HG03521 (cell line): Measurements from ENCODE around the gene ADGRG7.

ENCODE experiments used
- ATAC-seq: cut with Tn5 transposase; IDR thresholded peaks from one replicate; pipeline ENCODE4 v1.9.1; 2021; ENCODE audit warnings: mild to moderate bottlenecking, moderate library complexity; ENCODE audit not compliant: unreplicated experiment

Gene ADGRG7

DNA sequence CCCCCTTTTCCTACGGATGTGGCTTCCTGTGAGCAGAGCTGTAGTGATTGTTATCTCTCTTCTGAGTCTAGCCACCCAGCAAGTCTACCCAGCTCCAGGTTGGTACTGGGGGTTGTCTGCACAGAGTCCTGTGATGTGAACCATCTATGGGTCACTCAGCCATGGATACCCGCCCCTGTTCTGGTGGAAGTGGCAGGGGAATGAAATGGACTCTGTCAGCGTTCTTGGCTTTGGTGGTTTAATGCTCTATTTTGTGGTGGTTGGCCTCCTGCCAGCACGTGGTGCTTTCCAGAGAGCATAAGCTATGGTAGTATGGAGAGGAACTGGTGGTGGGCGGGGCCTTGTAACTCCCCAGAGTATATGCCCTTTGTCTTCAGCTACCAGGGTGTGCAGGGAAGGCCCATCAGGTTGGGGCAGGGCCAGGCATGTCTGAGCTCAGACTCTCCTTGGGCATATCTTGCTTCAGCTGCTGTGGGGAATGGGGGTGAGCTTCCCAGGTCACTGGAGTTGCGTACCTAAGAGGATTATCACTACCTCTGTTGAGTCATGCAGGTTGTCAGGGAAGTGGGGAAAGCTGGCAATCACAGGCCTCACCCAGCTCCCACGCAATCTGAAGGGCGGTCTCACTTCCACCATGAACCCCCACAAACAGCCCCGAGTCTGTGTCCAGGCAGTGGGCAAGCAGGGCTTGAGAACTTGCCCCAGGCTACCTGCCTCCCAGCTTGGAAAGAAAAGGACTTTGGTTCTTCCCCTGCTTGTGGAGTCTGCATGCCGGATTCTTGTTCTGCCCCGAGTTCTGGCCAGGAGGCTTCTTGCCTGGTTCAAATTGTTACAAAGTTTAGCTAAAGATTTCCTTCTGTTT, 9.0 kb upstream of the ADGRG7 start:
- no peak for ATAC-seq

DNA sequence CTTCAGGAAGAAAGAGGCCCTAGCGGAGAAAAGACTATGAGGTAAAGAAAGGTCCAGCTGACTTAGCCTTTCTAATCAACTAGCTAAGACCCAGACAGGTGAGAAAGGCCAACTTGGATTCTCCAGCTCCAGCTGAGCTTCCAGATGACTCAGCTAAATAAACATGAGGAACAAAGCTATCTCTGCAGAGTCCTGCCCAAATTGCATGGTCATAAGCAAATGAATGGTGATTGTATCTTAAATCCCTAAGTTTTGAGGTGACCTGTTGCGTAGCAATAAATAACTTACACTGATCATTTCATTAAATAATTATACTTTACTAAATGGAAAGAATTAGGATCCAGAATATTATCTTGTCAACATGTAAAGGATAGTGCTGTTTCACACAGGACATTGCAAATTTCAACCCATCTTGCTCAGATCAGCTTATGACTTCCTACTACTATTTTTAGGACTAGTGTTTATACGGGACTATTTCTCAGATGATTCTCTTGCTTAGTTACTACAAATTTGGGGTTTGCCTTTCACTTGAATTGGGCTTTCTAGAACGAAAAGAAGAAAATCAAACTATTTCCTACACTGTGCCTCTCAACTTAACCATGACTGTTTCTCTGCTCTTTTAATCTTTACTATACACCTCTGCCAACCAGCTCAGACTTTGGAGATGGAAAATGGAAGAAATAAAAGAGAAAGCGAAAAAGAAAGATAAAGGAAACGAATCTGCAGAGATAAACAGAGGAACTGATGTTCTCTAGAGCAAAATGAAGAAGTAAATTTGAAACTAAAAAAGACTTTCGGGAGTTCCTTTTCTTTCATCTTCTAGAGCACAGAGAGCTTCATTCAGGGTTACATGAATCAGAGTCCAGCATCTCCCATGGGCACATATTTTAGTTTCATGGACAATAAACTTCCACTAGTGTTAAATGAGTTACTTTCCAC, 6.6 kb upstream of the ADGRG7 start:
- ATAC-seq, result peak; percentile 31

DNA sequence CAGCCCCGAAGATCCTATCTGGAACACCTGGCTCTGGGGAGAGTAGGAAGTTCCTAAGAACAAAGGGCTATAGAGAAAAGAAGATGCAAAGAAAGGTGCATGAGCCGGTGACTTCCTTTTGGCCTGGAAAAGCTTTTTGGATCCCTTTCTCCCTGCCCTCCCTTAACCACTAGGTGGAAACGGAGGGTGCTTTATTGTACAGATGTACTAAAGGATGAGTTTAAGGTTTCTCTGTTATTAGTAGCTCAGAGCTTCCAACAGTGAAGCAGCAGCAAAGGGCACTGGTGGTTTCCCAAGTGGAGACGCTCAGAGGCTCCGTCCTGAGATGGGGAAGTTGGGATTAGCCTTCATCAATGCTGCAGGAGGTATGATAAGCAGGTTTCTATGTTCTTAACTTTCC, 5.9 kb upstream of the ADGRG7 start:
- ATAC-seq, result peak; percentile 34

DNA sequence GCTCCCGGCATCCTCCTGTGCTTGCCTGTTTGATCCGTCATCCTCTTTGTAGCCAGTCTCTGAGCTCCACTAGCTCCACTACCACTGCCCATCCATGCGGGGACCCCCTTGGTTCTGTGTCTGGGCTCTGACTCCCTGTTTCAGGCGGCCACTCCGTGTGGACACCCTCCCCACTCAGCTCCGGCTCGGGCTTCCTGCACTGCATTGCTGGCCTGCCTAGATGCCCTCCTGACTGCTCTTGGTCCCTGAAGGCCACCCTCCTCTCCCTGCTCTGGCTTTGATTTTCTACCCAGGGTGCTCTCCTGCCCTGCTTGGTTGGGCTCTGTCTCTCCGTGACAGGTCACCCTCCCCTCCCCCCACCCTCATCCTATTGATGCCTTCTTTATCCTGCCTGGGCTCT, 4.0 kb upstream of the ADGRG7 start:
- ATAC-seq, result no peak

DNA sequence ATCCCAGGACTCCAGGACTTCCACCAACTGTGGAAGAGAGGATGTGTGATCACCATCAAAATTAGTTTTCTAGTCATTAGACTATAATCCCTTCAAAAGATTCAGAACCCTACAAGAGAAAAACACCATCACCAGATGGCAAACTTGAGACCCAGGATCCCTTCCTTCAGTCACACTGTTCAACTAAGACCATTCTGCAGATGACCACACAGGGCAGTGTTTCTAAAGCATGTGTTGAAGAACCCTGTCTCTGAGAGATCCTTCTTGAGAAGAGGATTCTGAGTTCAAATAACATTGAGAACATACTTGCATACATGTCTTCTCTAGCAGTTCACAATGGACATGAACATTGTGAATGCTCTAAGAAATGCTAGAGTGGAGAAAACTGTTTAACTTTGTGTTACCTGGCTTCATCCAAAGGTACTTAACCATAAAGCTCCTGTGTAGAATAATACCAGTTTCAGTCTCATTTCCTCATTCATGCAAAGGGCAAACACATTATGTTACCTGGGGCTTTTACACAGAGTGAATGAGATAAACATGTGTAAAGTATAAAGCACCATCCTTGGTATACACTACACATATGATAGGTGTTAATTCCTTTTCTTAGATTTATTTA, 2.4 kb upstream of the ADGRG7 start:
- ATAC-seq, result peak; percentile 75

DNA sequence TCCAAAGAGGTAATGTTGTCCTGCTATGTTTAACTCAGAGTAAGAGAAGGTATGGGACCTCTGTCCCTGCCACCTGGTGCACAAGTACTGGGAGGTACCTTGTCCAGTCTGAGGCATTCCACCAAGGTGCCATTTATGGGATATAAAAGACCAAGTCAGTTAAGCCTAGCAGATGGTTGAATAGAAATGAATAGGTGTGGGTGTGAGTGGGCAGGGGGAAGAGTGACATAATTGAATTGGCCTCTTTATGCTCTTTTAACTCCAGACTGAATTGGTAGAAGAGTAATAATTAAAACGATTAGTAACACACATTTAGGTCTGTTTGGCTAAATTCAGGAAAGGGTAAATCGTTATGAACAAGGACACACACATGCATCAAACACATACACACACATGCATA, 562 bp downstream of the ADGRG7 start:
- ATAC-seq, result no peak

DNA sequence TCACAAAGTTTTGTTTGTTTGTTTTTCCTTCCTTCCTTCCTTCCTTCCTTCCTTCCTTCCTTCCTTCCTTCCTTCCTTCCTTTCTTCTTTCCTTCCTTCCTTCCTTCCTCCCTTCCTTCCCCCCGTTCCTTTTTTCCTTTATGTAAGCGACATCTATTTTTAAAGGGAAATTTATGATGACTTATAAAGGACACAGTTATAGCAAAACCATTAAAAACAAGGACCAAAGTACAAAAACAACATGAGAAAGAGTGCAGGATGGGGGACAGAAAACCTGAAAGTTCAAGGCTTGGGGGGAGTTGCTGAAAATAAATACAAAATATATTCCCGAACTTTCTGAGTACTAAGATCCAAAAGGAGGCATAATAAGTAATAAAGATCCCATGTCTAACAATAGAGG, 1.8 kb downstream of the ADGRG7 start:
- ATAC-seq, result no peak

DNA sequence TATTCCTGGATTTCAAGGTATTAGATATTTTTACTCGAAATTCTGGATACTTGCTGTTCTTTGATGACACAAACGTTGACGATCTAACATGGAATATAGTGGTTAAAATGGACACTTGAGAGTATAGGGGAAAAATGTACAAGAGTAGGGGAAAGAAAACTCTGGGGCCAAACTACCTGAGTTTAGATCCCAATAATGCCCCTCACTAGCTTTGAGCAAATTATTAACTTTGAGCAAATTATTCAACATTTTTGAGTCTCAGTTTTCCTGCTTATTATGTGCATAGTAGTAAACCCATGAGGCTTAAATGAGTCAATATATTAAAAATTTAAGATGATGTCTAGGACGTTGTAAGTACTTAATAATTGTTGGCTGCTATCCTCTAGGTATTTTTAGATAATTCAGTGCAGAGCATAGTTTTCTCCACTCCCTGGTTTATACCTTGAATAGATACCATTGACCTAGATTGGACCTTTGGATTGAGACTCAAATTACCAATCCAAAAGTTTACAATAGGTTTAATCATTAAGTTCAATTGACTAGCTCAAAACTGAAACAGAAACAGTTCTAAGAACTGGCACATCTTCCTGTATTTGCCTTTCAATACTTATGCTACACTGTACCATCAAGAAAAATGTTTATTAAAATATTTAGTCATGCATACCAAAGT, 4.5 kb downstream of the ADGRG7 start:
- ATAC-seq, result no peak

DNA sequence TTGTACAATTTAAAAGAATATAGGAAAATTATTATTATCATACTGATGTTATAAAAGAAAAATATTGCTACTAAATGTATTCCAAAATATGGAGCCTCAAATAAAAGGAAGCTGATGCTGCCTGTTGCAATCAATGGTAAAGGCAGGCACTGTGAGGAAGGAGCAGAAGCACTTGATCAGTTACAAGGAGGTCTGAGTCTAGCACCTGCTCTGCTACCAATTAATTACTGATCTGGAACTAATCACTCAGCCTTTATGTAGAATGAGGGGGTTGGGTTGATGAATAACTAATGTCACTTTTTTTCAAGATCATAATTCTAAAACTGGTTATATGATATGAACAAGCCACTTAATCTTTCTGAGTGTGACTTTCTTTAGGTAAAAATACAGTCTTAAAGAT, 5.5 kb downstream of the ADGRG7 start:
- no peak for ATAC-seq

DNA sequence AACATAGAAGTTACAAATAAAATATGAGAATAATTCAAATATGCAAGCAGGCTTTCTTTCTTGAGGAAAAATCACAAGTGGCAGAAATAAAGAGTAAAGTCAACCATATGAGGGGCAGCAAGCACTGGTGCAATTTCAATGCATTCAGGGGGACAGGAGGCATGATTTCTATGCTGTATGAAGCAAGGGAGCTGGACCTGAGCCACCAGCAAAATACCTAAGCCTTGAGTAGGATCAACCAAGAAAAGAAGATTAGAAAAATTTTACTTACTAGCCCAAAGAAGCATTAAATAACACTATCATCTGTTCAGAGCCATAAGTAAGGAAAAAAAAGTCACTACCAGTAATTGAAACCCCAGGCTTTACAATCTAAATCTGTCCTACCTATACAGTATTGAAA, 6.3 kb downstream of the ADGRG7 start:
- ATAC-seq, result no peak

DNA sequence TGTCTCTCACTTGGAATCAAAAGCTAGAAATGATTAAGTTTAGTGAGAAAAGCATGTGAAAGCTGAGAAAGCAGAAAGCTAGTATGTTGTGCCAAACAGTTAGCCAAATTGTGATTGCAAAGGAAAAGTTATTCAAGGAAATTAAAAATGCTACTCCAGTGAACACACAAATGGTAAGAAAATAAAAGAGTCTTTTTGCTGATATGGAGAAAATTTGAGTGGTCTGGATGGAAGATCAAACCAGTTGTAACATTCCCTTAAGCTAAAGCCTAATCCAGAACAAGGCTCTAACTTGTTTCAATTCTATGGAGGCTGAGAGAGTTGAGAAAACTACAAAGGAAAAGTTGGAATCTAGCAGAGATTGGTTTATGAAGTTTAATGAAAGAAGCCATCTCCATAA, 11.8 kb downstream of the ADGRG7 start:
- ATAC-seq, result no peak

DNA sequence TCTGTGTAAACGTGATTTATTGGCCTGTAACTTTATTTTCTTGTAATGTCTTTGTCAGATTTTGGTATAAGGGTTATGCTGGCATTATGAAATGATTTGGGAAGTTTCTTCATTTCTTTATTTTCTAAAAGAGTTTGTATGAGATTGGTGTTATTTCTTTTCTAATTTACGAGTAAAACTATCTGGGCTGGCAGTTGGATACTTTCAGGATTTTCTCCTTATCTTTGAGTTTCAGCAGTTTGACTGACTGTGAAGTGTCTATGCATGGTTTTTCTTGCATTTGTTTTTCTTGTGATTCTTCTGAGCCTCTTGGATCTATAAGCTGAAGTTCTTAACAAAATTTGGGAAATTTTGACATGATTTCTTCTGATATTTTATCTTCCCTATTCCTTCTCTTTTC, 18.1 kb downstream of the ADGRG7 start:
- no peak for ATAC-seq

DNA sequence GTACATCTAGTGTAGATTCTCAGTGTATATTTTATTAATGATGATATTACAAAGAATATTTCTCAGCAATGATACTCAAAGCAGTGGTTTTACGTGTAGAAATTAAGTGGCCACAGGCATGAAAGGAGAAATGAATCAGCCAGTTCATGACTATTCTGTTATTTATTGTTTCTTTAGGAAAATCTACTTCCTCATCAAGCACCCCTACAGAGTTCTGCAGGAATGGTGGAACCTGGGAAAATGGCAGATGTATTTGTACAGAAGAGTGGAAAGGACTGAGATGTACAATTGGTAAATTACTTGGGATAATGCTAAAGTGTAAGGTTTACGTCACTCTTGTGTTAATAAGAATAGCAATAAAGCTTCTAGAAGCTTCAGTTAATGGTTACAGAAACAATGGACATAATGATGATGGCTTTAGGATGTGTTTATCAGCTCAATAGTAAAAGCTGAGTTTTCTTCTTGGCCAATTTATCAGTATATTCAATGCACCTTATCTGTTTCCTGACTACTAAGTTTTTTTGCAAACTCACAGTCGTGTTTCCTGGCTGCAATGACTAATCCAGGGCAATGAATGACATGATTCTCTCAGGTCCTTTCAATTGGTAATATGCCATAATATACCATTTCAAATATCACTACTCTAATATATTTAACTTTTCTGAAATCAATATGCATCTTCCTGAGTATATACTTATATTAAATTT, 20.2 kb downstream of the ADGRG7 start:
- ATAC-seq, result no peak

DNA sequence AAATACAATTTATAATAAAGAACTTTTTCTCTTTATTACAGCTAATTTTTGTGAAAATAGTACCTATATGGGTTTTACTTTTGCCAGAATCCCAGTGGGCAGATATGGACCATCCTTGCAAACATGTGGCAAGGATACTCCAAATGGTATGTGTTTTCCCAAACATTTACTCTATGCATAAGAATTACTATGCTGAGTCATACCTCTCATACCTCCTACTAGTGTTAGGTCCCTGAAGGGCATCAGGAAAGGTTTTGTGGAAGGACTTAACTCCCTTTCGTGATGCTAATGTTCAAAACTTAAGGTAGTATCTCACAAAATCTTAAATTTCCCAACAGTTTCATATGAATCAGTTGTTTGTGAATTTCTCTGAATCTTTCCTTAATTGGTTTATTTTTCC, 21.3 kb downstream of the ADGRG7 start:
- ATAC-seq, result no peak

DNA sequence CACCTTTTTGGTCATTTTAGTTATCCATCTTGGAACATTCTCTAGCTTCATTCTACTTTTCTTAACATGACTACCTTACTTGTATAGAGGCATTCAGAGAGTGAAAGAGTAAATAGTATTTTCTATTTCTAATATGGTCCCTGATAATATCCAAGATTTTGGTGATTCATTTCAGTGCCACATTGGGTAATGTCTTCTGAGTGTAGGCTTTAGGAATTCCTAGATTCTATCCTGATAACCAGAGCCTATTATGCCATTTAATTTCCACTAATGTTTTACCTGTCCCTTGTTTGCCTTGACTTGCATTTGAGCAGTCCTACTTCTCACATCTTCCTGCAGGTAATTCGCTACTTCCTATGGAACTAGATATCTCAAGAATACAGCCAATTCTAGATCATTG, 21.8 kb downstream of the ADGRG7 start:
- ATAC-seq, result no peak

DNA sequence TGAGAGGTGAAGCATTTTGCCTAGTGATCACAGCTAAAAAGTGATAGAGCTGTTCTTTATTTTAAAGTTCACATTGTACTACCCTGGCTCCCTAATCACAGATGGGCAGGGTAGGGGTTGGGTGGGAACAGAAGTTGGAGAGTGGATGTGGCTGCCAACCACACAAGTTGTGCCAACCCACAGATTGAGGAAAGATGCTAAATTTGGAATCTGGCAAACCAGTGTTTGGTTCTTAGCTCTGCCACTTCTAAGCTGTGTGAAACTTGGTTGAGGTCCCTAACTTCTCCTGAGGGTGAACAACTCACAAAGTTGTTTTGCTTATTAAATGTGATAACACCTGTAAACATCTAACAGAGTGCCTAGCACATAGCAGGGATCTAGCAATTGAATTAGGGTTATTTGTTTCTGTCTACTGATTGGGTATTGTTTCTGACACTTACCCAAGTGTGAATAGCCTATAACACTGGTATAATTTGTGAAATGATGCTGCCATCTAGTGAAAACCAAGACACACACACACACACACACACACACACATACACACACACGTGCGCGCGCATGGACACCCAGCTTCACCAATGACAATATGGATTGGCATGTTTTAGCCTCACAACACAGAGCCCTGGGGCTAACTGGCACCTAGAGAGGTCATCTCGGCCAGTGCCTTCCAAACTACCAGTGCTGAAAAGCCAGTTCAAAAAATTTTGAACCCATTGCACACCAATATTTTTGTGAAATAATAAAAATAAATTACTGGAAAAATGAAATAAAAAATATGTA, 25.3 kb downstream of the ADGRG7 start:
- ATAC-seq, result no peak

DNA sequence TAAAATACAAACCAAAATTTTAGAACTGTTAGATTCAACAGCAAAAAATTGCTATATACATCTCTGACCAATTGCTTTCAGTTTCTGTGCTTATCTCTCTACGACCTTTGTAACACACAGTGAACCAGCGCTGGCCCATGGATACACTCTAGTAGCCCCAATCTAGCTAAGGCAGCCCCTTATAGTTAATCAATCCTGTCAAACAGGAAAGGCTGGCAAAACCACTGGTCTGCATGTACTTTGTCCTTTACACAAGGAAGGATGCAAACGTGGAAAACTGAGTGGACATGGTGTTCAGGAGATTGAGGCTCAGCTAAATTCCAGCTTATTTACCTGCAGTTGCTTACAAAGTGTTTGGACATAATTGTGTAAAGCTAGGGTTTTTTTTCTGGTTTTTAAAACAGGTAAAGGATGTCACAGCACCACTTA, 25.9 kb downstream of the ADGRG7 start:
- ATAC-seq, result no peak

DNA sequence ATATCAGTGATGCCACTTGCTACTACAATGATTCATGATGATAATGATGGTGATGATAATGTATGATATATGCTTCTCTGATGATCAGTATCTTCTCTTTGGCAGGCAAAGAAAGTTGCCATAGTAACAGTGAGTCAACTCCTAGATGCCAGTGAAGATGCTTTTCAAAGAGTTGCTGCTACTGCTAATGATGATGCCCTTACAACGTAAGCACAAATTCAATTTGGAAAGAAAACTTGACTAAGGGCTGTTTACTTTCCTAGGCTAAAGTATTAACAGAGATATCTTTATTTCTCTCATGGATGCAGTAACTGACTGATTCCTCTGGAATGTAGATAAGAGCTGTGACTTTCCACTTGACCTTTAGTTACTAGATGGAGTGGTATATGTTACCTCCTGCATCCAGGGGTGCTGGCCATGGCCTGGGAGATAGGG, 27.8 kb downstream of the ADGRG7 start:
- ATAC-seq, result no peak

DNA sequence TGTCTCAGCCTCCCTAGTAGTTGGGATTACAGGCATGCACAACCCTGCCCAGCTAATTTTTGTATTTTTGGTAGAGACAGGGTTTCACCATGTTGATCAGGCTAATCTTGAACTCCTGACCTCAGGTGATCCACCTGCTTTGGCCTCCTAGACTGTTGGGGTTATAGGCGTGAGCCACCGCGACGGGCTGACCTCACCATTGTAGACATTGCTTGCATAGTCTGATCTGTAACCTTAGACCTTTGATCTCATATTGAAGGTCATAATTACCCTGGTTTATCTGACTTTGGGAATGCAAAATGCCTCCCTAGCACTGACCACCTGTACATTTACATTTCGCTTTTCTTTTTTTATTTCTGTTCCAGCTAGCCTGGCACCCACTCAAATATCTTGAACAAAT, 31.2 kb downstream of the ADGRG7 start:
- ATAC-seq, result no peak
